ENCODE data around the gene TMEM181.
"Not testable (repeated sequence)": the region's sequence is repeated elsewhere in the genome, so short reads cannot be mapped to it uniquely, and the experiment has no call there.

DNA sequence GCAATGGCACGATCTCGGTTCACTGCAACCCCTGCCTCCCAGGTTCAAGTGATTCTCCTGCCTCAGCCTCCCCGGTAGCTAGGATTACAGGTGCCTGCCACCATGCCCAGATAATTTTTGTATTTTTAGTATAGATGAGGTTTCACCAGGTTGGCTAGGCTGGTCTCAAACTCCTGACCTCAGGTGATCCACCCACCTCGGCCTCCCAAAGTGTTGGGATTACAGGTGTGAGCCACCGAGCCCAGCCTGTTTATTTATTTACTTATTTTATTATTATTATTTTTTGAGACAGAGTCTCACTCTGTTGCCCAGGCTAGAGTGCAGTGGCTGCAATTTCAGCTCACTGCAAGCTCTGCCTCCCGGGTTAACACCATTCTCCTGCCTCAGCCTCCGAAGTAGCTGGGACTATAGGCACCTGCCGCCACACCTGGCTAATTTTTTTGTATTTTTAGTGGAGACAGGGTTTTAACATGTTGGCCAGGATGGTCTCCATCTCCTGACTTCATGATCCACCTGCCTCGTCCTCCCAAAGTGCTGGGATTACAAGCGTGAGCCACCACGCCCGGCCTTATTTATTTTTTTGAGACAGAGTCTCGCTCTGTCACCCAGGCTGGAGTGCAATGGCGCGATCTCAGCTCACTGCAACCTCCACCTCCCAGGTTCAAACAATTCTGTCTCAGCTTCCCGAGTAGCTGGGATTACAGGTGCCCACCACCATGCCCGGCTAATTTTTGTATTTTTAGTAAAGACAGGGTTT is 92.3 kb downstream of the TMEM181 start:
- not testable (repeated sequence) for TF ChIP-seq CHD2 (IDR thresholded peaks at IDR 0.05; ENCODE audit: low read length, partially characterized antibody); POLR2A (IDR thresholded peaks at IDR 0.05; ENCODE audit: low read length); ZC3H11A (IDR thresholded peaks at IDR 0.05); RAD21 (conservative IDR thresholded peaks at IDR 0.05 in 1 of 2, IDR thresholded peaks at IDR 0.05 in 1 of 2); JUN (IDR thresholded peaks at IDR 0.05); EP300 (IDR thresholded peaks at IDR 0.05); SREBF2 (IDR thresholded peaks at IDR 0.05); FOSB (CRISPR knock-in tag; IDR thresholded peaks at IDR 0.05)
- TF ChIP-seq, protein P1, sequence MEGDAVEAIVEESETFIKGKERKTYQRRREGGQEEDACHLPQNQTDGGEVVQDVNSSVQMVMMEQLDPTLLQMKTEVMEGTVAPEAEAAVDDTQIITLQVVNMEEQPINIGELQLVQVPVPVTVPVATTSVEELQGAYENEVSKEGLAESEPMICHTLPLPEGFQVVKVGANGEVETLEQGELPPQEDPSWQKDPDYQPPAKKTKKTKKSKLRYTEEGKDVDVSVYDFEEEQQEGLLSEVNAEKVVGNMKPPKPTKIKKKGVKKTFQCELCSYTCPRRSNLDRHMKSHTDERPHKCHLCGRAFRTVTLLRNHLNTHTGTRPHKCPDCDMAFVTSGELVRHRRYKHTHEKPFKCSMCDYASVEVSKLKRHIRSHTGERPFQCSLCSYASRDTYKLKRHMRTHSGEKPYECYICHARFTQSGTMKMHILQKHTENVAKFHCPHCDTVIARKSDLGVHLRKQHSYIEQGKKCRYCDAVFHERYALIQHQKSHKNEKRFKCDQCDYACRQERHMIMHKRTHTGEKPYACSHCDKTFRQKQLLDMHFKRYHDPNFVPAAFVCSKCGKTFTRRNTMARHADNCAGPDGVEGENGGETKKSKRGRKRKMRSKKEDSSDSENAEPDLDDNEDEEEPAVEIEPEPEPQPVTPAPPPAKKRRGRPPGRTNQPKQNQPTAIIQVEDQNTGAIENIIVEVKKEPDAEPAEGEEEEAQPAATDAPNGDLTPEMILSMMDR (IDR thresholded peaks at IDR 0.05): not testable (repeated sequence)
- TF ChIP-seq, protein P2, sequence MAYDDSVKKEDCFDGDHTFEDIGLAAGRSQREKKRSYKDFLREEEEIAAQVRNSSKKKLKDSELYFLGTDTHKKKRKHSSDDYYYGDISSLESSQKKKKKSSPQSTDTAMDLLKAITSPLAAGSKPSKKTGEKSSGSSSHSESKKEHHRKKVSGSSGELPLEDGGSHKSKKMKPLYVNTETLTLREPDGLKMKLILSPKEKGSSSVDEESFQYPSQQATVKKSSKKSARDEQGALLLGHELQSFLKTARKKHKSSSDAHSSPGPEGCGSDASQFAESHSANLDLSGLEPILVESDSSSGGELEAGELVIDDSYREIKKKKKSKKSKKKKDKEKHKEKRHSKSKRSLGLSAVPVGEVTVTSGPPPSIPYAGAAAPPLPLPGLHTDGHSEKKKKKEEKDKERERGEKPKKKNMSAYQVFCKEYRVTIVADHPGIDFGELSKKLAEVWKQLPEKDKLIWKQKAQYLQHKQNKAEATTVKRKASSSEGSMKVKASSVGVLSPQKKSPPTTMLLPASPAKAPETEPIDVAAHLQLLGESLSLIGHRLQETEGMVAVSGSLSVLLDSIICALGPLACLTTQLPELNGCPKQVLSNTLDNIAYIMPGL (CRISPR knock-in tag; IDR thresholded peaks at IDR 0.05; ENCODE audit: borderline replicate concordance): not testable (repeated sequence)
- TF ChIP-seq, protein P3, sequence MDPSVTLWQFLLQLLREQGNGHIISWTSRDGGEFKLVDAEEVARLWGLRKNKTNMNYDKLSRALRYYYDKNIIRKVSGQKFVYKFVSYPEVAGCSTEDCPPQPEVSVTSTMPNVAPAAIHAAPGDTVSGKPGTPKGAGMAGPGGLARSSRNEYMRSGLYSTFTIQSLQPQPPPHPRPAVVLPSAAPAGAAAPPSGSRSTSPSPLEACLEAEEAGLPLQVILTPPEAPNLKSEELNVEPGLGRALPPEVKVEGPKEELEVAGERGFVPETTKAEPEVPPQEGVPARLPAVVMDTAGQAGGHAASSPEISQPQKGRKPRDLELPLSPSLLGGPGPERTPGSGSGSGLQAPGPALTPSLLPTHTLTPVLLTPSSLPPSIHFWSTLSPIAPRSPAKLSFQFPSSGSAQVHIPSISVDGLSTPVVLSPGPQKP (IDR thresholded peaks at IDR 0.05; ENCODE audit: low read depth, low read length): not testable (repeated sequence)
